WERI-Rb-1 (cell line): ENCODE results near the gene CABS1.

Experiments used
- DNase-seq: peaks from one replicate; pipeline ENCODE4 v3.0.0-alpha.2; 2020
- H3K27ac ChIP-seq: fragments of 250-450 bp; sonication (Bioruptor Pico); 2 replicates; pipeline ENCODE4 v1.5.1; 2020; ENCODE audit warnings: mild to moderate bottlenecking, moderate library complexity
- H3K27me3 ChIP-seq: fragments of 250-450 bp; sonication (Bioruptor Pico); 2 replicates; pipeline ENCODE4 v1.5.1; 2021; ENCODE audit warnings: mild to moderate bottlenecking, low read depth, moderate library complexity; ENCODE audit not compliant: insufficient read depth, severe bottlenecking
- H3K36me3 ChIP-seq: fragments of 250-450 bp; sonication (Bioruptor Pico); 2 replicates; pipeline ENCODE4 v1.5.1; 2020; ENCODE audit warnings: mild to moderate bottlenecking, moderate library complexity
- H3K4me3 ChIP-seq: 2 replicates; pipeline ENCODE4 v1.5.1; 2011; ENCODE audit warnings: low read depth, mild to moderate bottlenecking, control low read depth, low read length
- H3K9me3 ChIP-seq: fragments of 250-450 bp; sonication (Bioruptor Pico); 2 replicates; pipeline ENCODE4 v1.5.1; 2021; ENCODE audit warnings: mild to moderate bottlenecking, moderate library complexity; ENCODE audit not compliant: severe bottlenecking
- TF ChIP-seq, protein P1 (sequence below): IDR thresholded peaks from 2 replicates; pipeline ENCODE4 v1.5.1; 2011; ENCODE audit warnings: low read depth, mild to moderate bottlenecking, control low read depth, inconsistent platforms, low read length

The CABS1 gene

DNA sequence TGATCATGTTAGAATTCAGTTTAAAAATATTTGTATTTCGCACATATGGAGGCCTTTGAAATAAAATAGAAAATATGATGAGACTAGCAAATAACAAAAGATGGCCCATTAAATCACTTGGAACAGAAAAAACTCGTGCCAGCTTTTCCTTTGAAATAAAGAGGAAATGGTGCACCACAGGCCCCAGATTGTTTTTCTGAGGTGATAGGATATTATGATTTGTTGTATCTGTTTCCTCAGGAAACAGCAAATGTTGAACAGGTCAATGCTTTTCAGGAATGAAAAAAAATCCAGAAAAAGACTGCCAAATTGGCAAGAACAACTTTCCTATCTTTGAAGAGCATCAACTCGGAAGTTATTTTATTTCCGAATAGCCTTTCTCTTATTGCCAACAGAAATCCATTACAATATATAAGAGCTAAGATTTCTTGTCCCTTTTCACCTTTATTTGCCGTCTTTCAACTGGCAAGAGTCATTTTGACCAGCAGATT is 48.0 kb downstream of the CABS1 start, which contains the start of gene SMR3B:
Gene SMR3B, plus strand, starts transcription at position 441 of the 491 bp plus-strand sequence. CDS start 1,380 bp downstream, outside the sequence.
- Histone ChIP-seq H3K36me3 (no peaks in the 10 kb centered on the region), H3K9me3 (no peaks in the 10 kb centered on the region), H3K27ac (no peak within 1 kb of the TSS), H3K27me3 (no peaks in the 10 kb centered on the region), H3K4me3 (no peak within 1 kb of the TSS)
- TF ChIP-seq, protein P1, sequence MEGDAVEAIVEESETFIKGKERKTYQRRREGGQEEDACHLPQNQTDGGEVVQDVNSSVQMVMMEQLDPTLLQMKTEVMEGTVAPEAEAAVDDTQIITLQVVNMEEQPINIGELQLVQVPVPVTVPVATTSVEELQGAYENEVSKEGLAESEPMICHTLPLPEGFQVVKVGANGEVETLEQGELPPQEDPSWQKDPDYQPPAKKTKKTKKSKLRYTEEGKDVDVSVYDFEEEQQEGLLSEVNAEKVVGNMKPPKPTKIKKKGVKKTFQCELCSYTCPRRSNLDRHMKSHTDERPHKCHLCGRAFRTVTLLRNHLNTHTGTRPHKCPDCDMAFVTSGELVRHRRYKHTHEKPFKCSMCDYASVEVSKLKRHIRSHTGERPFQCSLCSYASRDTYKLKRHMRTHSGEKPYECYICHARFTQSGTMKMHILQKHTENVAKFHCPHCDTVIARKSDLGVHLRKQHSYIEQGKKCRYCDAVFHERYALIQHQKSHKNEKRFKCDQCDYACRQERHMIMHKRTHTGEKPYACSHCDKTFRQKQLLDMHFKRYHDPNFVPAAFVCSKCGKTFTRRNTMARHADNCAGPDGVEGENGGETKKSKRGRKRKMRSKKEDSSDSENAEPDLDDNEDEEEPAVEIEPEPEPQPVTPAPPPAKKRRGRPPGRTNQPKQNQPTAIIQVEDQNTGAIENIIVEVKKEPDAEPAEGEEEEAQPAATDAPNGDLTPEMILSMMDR: no peak
- no peak for DNase-seq
